GM12878 (cell line): Measurements from ENCODE around the gene OSBPL10. TPM values are rescaled to one million over a fixed set of nuclear protein-coding genes. Genes with fewer than 3 reads are reported as not detected.

ENCODE experiments used
- E4F1 ChIP-seq: fragments of 450-650 bp; IDR thresholded peaks from 2 replicates; pipeline ENCODE4 v1.6.1; 2018; ENCODE audit warnings: borderline replicate concordance, mild to moderate bottlenecking; ENCODE audit not compliant: partially characterized antibody
- ELK1 ChIP-seq: IDR thresholded peaks from 2 replicates; pipeline ENCODE4 v1.6.1; 2012; ENCODE audit warnings: low read depth, low read length, improper control_type of control experiment
- GABPA ChIP-seq: IDR thresholded peaks from 2 replicates; pipeline ENCODE4 v1.6.1; 2014; ENCODE audit warnings: antibody characterized with exemption, low read depth, mild to moderate bottlenecking, inconsistent platforms
- IRF5 ChIP-seq: fragments of 450-650 bp; IDR thresholded peaks from 2 replicates; pipeline ENCODE4 v1.6.1; 2017; ENCODE audit warnings: borderline replicate concordance
- KAT2A ChIP-seq: conservative IDR thresholded peaks from 2 replicates; pipeline ENCODE4 v1.6.1; 2011; ENCODE audit warnings: low read depth, low read length; ENCODE audit not compliant: control insufficient read depth
- KLF5 ChIP-seq: fragments of 450-650 bp; IDR thresholded peaks from 2 replicates; pipeline ENCODE4 v1.6.1; 2014; ENCODE audit warnings: mild to moderate bottlenecking; ENCODE audit not compliant: partially characterized antibody
- MTA2 ChIP-seq: fragments of 450-650 bp; IDR thresholded peaks from 2 replicates; pipeline ENCODE4 v1.6.1; 2016; ENCODE audit warnings: low read depth, mild to moderate bottlenecking, moderate library complexity
- NFYB ChIP-seq: IDR thresholded peaks from 2 replicates; pipeline ENCODE4 v1.6.1; 2011; ENCODE audit warnings: low read depth, mild to moderate bottlenecking, low read length, improper control_type of control experiment, moderate library complexity; ENCODE audit not compliant: insufficient read depth
- RELA ChIP-seq: fragments of 450-650 bp; IDR thresholded peaks from 2 replicates; pipeline ENCODE4 v1.8.0; 2014; ENCODE audit warnings: borderline replicate concordance; ENCODE audit not compliant: partially characterized antibody
- polyA plus RNA-seq, 11 experiments: library from polyadenylated mRNA; depleted of rRNA in 4 of 11; unstranded in 6 of 11; stranded (reverse) in 5 of 11; fragments of >200 nt; fragmentation: Nextera tagmentation in 4 of 11; fragmentation: Illumina TruSeq in 1 of 11; extraction: Ambion mirVana in 4 of 11; extraction: Trizol in 1 of 11; gene quantifications; 1 replicate in 1 of 11; 2 replicates in 10 of 11; pipeline versions ENCODE4 v1.2.1 to v1.2.3, GENCODE V29; 2011 to 2016; ENCODE audit warnings: inconsistent platforms in 2 of 11, missing spikeins in 2 of 11, low read depth in 1 of 11
- total RNA-seq, 4 experiments: library from RNA; depleted of rRNA in 3 of 4; stranded (reverse); fragments of >200 nt in 3 of 4; fragmentation: Illumina TruSeq in 1 of 4; extraction: Trizol in 1 of 4; gene quantifications; 2 replicates each; pipeline versions ENCODE4 v1.2.1 to v1.2.3, GENCODE V29; 2013 to 2021

OSBPL10 gene
- total and polyA plus RNA-seq, 10 of the 15 experiments (the other 5 are each of a cell fraction or from before 2014, with no cell fraction given) = 0.03 to 0.25 (median 0.09) TPM; not detected in 5

GRCh38 chr3:31738412-31738811, 242.7 kb downstream of the OSBPL10 start (continued):
- no peak for TF ChIP-seq ELK1
- no peak for TF ChIP-seq GABPA
- no peak for TF ChIP-seq KAT2A
- TF ChIP-seq NFYB = no peak
- no peak for TF ChIP-seq E4F1
- TF ChIP-seq KLF5 = no peak
- no peak for TF ChIP-seq IRF5
- TF ChIP-seq RELA = no peak
- TF ChIP-seq MTA2 = no peak
